HG03060 (cell line): ENCODE data around the gene WBP2NL.
"Not testable (repeated sequence)": the region's sequence is repeated elsewhere in the genome, so short reads cannot be mapped to it uniquely, and the experiment has no call there.

ENCODE experiments used
- ATAC-seq: cut with Tn5 transposase; IDR thresholded peaks from one replicate; pipeline ENCODE4 v1.9.1; 2021; ENCODE audit warnings: low read depth, moderate number of reproducible peaks; ENCODE audit not compliant: unreplicated experiment

The WBP2NL gene

DNA sequence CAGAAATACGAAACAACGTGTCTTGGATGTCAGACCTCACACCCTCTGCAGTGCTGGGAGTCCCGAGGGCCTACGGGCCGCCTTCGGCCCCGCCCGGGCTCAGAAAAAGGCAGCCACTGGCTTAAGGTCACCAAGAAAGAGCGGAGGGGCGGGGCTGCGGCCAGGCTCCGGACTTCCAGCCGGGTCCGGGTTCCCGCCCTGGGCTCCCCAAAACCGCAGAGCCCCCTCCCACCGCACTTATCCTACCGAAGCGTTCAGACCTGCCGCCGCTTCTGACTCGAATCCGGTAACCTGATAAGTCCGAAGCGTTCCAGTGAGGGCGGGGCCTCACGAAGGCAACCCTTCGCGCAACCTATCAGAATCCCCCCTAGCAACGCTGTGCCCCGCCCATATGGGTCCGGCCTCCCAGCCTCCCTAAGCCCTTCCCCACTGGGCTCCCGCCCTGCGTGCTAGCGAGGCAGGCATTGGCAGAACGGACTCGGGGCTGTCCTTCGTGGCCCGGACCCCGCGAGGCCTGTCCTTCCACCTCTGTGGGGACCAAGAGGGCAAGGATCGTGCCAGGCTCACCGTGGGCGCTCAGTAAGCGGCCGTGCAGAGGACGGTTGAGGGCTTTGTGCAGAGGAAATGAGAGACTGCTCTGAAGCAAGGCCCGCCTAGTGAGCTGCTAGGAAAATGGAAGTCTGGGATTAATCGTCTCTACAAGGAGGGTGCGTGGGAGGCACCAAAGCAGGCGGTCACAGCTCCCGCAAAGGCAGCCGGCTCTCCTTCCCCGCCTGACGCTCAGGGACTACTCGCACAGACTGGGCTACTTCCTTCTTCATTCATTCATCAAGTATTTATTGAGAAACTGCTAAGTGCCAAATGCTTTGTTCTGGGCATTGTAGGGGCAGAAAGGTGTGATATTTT, 72.2 kb downstream of the WBP2NL start, which contains the start of gene NAGA:
Gene NAGA, minus strand, starts transcription at position 296 of the 906 bp plus-strand sequence. CDS start 515 bp downstream, outside the sequence.
- ATAC-seq: peak; percentile 66

- ATAC-seq: not testable (repeated sequence)
Observed at GRCh38 chr22:42071508-42071907, 72.9 kb downstream of the WBP2NL start.

DNA sequence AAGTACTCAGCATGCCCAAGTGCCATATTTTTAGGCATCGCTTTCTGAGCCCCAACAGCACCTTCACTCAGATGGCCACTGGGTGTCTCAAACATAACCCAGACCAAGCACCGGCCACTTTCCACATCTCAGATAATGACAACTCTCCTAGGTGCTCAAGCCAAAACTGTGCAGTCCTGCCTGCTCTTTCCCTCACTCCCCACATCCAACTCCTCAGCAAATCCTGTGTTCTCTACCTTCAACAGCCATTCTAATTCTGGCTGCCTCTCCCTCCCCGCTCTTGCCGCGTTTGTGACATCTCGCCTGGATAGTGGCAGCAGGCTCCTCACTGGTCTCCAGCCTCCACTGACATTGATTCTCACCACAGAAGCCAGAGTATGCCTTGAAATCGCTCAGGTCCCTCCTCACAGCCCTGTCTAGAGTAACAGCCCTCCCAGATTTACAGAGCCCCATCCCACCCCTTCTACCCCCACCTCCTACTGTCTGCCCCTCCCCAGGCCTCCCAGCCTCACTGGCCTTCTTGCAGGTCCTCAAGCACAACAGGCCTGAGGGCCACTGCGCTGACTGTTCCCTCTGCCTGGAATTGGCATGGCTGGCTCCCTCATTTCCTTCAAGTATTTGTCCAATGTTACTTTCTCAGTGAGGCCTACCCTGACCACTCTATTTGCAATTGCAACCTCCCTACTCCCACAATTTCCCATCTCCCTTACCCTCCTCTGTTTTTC, 74.2 kb downstream of the WBP2NL start:
- no peak for ATAC-seq

- ATAC-seq: no peak
Observed at GRCh38 chr22:42073621-42074041, 75.0 kb downstream of the WBP2NL start.

GRCh38 chr22:42074132-42074811, 75.7 kb downstream of the WBP2NL start, which contains the start of gene PHETA2:
Gene PHETA2, plus strand, starts transcription at chr22:42074248. Its CDS starts 3,046 bp downstream, at chr22:42077294.
- ATAC-seq: no peak

DNA sequence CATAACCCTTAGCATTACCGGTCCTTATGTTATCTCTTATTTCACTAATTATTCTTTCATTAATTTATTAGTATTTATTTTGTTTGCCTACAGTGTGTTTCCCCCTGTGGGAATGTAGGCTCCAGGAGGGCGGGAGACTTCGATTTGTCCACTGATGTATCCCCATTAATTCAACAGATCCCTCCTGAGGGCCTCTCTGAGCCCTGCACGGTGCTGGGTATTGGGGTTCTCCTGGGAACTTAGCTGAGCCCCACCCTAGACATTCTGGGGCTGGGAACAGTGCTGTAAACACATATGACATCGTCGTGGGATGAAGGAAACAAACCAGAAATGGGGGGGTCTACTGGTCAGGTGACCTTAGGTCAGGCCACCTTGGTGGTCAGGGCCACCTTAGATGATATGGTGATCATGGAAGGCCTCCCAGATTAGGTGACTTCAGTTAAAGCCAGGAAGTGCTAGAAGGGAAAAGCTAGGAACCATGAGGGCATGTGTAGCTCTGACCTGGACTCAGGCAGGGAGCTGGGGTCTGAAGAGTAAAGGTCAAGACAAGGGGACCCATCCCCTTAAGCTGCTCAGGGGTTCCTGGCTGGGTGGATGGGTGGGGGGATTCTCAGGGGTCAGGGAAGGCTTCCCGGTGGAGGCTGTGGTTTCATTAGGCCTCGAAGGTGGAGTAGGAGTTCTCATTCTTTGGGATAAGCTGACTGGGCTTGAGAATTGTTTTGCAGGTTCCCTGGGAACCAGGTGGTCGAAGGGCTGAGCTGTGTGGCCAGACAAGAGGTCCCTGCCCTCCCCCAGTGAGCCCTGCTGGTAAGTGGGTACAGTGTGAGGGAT, 76.5 kb downstream of the WBP2NL start:
- no peak for ATAC-seq

DNA sequence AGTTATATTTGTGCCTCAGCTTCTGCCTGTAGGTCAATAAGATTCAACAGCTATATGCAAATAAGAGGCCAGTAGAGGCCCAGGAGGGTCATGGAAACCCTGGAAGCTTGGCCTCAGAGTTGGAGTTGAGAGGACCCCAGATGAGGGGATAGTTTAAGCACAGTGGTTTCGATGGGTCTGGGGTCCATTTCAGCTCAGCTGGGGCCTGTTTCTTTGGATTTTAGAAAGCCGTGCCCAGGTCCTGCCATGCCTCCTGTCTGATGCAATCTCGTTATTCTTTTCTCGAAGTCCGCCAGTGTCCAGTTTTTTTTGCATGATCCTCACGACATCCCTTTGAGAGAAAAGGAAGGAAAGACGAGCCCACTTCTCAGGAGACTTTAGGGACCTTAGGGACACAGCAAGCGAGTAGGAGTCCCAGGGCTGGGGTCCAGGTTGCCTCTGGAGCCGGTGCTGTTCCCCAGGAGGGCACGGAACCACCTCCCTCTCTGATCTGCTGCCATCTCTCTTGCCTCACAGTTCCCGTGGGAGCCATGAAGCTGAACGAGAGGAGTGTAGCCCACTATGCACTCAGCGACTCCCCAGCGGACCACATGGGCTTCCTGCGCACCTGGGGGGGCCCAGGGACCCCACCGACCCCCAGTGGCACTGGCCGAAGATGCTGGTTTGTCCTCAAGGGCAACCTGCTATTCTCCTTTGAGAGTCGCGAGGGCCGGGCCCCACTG, 78.3 kb downstream of the WBP2NL start:
- no peak for ATAC-seq

GRCh38 chr22:42077486-42078125, 79.0 kb downstream of the WBP2NL start:
- ATAC-seq: no peak
